Vagina (tissue), 2 donors: Measurements from ENCODE around the gene DCDC2.

Experiments used
- CTCF ChIP-seq, 3 experiments: fragments of 450-650 bp in 2 of 3; fragments of 200-600 bp in 1 of 3; sonication (generic) in 1 of 3; IDR thresholded peaks; one replicate each; pipeline ENCODE4 v1.5.1; 2017 to 2019; ENCODE audit warnings: antibody characterized with exemption in 3 of 3, mild to moderate bottlenecking in 2 of 3, moderate library complexity in 2 of 3
- POLR2A ChIP-seq, 2 donors: fragments of 450-650 bp; IDR thresholded peaks; one replicate each; pipeline ENCODE4 v1.6.1; 2017; ENCODE audit warnings: antibody characterized with exemption in 2 of 2, mild to moderate bottlenecking in 2 of 2, moderate library complexity in 2 of 2
- POLR2AphosphoS5 ChIP-seq, 2 donors: sonication (generic); formaldehyde crosslinking; IDR thresholded peaks; one replicate each; pipeline ENCODE4 v1.9.0; 2017; ENCODE audit warnings: antibody characterized with exemption in 2 of 2, mild to moderate bottlenecking in 2 of 2, low read depth in 1 of 2; ENCODE audit not compliant: insufficient read depth in 1 of 2

- TF ChIP-seq POLR2AphosphoS5 (IDR thresholded peaks at IDR 0.05; ENCODE audit: insufficient read depth in 1 of 2, low read depth in 1 of 2) (no peak), CTCF (IDR thresholded peaks at IDR 0.05) (no peak), POLR2A (IDR thresholded peaks at IDR 0.05) (no peak)
These were observed 116.9 kb downstream of the DCDC2 start for GRCh38 chr6:24240943-24241342.
